Measurements from ENCODE around the gene PPHLN1. TPM values are rescaled to one million over a fixed set of nuclear protein-coding genes. Genes with fewer than 3 reads are reported as not detected.

Gene PPHLN1
- total and polyA plus RNA-seq, 12 donors: 15.4 to 41.8 (median 32.1) TPM

GRCh38 chr12:42320796-42321195 lies 5.2 kb upstream of the PPHLN1 start:
- Histone ChIP-seq H3K27me3 (no peaks in the 10 kb centered on the region), H3K27ac (no peak overlapping the region), H3K9me3 (no peaks in the 10 kb centered on the region), H3K36me3 (peaks cover 0 to 75% (median 11%) of the 10 kb centered on the region in 9 donors), H3K4me3 (no peak overlapping the region), H3K4me1 (peaks cover 0 to 10% (median 8%) of the 10 kb centered on the region in 9 donors)
- TF ChIP-seq CTCF (IDR thresholded peaks at IDR 0.05): no peak
- ATAC-seq (no peak), DNase-seq (no peak)
- intact Hi-C loops (cut with DNase I): loop anchor here in 3 of 10 donors (5.0 to 10.0 kb wide), 3 partner anchors 76 to 86 kb away; partner anchors contain the start of gene YAF2 (in 2 of the 3)

- no peaks in the 10 kb centered on the region for H3K9me3 ChIP-seq
- DNase-seq (no peak), ATAC-seq (no peak)
- no peak overlapping the region for H3K4me3 ChIP-seq
- intact Hi-C loops (cut with DNase I): loop anchor here in 3 of 10 donors (5.0 to 10.0 kb wide), 3 partner anchors 78 to 88 kb away; partner anchors contain the start of gene YAF2 (in 2 of the 3)
- peaks cover 3 to 22% (median 19%) of the 10 kb centered on the region in 9 donors for H3K4me1 ChIP-seq
- H3K36me3 ChIP-seq: peaks cover 0 to 57% (median 5%) of the 10 kb centered on the region in 9 donors
- no peak for TF ChIP-seq CTCF (IDR thresholded peaks at IDR 0.05)
- no peak overlapping the region for H3K27ac ChIP-seq
- no peaks in the 10 kb centered on the region for H3K27me3 ChIP-seq
Observed at GRCh38 chr12:42322567-42322966, 3.4 kb upstream of the PPHLN1 start.

DNA sequence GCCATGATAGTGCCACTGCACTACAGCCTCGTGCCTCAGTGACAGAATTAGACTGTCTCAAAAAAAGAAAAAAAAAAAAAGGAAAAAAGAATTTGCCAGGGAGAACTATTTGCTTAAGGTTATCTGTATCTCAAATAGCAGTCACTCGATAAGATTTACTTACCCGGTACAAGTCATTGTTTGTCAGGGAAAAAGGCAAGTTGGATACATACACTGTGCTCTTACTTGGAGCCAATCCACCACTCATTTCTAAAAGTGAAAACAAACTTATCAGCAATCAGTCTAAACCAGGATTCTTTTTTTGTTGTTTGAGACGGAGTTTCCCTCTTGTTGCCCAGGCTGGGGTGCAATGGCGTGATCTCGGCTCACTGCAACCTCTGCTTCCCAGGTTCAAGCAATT lies 2.1 kb upstream of the PPHLN1 start:
- no peak for DNase-seq
- H3K27ac ChIP-seq: no peak overlapping the region
- H3K4me1 ChIP-seq: peaks cover 3 to 35% (median 22%) of the 10 kb centered on the region in 9 donors
- intact Hi-C loops (cut with DNase I): loop anchor here in 4 of 10 donors (2.0 to 10.0 kb wide), 4 partner anchors 79 to 193 kb away; partner anchors contain the start of gene YAF2 (in 2 of the 4)
- TF ChIP-seq CTCF (IDR thresholded peaks at IDR 0.05): no peak
- ATAC-seq: no peak
- peaks cover 0 to 44% (median 5%) of the 10 kb centered on the region in 9 donors for H3K36me3 ChIP-seq
- no peaks in the 10 kb centered on the region for H3K9me3 ChIP-seq
- H3K4me3 ChIP-seq: no peak overlapping the region
- H3K27me3 ChIP-seq: no peaks in the 10 kb centered on the region
- WGBS, 2 donors: 85 to 87% methylated on average over 6 of the region's 6 CpGs

GRCh38 chr12:42325326-42325652 lies 678 bp upstream of the PPHLN1 start:
- DNase-seq (no peak), ATAC-seq (no peak)
- intact Hi-C loops (cut with DNase I): loop anchor here in 9 of 10 donors (2.0 to 10.0 kb wide), 7 partner anchors 47 to 198 kb away; partner anchors contain the start of genes YAF2 (in 4 of the 9) and GXYLT1 (in 3 of the 9)
- no peaks in the 10 kb centered on the region for H3K9me3 ChIP-seq
- peaks cover 0 to 35% (median 5%) of the 10 kb centered on the region in 9 donors for H3K36me3 ChIP-seq
- H3K27me3 ChIP-seq: no peaks in the 10 kb centered on the region
- TF ChIP-seq CTCF (IDR thresholded peaks at IDR 0.05): no peak
- peak overlapping the region; percentile 60 to 94 (median 74) for H3K4me3 ChIP-seq
- 49 to 52% methylated on average over 7 of the region's 7 CpGs for WGBS, 2 donors
- H3K27ac ChIP-seq: peak overlapping the region; percentile 23 to 93 (median 80)
- peaks cover 3 to 38% (median 22%) of the 10 kb centered on the region in 9 donors for H3K4me1 ChIP-seq

Measured in heart right ventricle (tissue), 16 donors.